GM06990 (cell line): ENCODE data around the gene PBX2.

Experiments
- DNase-seq: peaks from one replicate; pipeline ENCODE4 v3.0.0-alpha.2; 2011; ENCODE audit not compliant: insufficient read length; ENCODE audit errors: extremely low read depth
- H3K27me3 ChIP-seq: replicated peaks from 2 replicates; pipeline ENCODE4 v1.6.0; 2011; ENCODE audit warnings: low read length; ENCODE audit not compliant: control insufficient read depth, insufficient read depth
- H3K36me3 ChIP-seq: 2 replicates; pipeline ENCODE4 v1.5.1; 2011; ENCODE audit warnings: low read length; ENCODE audit not compliant: control insufficient read depth, insufficient read depth
- H3K4me3 ChIP-seq: replicated peaks from 2 replicates; pipeline ENCODE4 v1.5.1; 2011; ENCODE audit warnings: low read depth, mild to moderate bottlenecking, control low read depth, low read length
- TF ChIP-seq, protein P1 (sequence below): IDR thresholded peaks from 2 replicates; pipeline ENCODE4 v1.5.1; 2011; ENCODE audit warnings: low read length, control low read depth, mild to moderate bottlenecking, inconsistent platforms; ENCODE audit not compliant: insufficient read depth, poor library complexity, severe bottlenecking

PBX2 gene

GRCh38 chr6:32210191-32210601 is 20.2 kb upstream of the PBX2 start:
- TF ChIP-seq, protein P1, sequence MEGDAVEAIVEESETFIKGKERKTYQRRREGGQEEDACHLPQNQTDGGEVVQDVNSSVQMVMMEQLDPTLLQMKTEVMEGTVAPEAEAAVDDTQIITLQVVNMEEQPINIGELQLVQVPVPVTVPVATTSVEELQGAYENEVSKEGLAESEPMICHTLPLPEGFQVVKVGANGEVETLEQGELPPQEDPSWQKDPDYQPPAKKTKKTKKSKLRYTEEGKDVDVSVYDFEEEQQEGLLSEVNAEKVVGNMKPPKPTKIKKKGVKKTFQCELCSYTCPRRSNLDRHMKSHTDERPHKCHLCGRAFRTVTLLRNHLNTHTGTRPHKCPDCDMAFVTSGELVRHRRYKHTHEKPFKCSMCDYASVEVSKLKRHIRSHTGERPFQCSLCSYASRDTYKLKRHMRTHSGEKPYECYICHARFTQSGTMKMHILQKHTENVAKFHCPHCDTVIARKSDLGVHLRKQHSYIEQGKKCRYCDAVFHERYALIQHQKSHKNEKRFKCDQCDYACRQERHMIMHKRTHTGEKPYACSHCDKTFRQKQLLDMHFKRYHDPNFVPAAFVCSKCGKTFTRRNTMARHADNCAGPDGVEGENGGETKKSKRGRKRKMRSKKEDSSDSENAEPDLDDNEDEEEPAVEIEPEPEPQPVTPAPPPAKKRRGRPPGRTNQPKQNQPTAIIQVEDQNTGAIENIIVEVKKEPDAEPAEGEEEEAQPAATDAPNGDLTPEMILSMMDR, result no peak
- Histone ChIP-seq H3K36me3 (no peaks in the 10 kb centered on the region), H3K27me3 (no peaks in the 10 kb centered on the region; the same call in 1 of the 2 replicates), H3K4me3 (no peak overlapping the region)
- DNase-seq, result no peak

DNA sequence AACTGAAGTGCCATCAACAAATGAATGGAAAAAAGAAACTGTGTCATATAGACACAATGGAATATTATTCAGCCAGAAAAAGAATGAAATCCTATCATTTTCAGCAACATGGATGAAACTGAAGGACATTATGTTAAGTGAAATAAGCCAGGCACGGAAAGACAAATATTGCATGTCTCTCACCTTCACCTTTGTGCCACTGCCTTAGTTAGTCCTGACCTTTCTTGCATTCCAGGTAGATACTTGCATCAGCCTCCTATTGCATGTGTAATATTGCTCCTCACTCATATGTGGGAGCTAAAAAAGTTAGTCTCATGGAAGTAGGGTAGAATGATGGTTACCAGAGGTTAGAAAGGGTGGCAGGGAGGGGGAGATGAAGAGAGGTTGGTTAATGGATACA is 19.0 kb upstream of the PBX2 start:
- no peaks in the 10 kb centered on the region for H3K36me3 ChIP-seq
- H3K4me3 ChIP-seq, result no peak overlapping the region
- no peaks in the 10 kb centered on the region; the same call in 1 of the 2 replicates for H3K27me3 ChIP-seq
- no peak for DNase-seq
- TF ChIP-seq, protein P1, result no peak

DNA sequence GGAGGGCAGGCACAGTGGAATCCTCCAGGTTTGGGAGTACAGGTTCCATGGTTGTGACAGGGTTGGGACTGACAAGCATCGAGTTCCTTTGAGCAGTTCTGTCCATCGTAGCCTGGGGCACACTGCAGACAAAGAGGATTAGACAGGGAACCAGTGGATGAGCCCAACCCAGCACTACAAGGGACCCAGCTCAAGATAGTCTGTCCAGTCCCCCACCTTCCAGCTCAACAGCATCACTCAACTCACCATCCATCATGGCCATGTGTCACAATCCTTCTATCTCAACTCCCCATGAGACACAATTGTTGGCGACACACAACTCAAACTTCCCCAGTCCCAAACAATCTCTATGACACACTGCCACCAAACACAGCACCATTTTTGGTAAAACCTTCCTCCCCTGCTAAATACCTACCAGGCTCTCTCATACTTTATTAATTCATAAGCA is 14.3 kb upstream of the PBX2 start:
- Histone ChIP-seq H3K36me3 (no peaks in the 10 kb centered on the region), H3K27me3 (no peaks in the 10 kb centered on the region; the same call in 1 of the 2 replicates), H3K4me3 (no peak overlapping the region)
- TF ChIP-seq, protein P1, result no peak
- DNase-seq, result no peak

DNA sequence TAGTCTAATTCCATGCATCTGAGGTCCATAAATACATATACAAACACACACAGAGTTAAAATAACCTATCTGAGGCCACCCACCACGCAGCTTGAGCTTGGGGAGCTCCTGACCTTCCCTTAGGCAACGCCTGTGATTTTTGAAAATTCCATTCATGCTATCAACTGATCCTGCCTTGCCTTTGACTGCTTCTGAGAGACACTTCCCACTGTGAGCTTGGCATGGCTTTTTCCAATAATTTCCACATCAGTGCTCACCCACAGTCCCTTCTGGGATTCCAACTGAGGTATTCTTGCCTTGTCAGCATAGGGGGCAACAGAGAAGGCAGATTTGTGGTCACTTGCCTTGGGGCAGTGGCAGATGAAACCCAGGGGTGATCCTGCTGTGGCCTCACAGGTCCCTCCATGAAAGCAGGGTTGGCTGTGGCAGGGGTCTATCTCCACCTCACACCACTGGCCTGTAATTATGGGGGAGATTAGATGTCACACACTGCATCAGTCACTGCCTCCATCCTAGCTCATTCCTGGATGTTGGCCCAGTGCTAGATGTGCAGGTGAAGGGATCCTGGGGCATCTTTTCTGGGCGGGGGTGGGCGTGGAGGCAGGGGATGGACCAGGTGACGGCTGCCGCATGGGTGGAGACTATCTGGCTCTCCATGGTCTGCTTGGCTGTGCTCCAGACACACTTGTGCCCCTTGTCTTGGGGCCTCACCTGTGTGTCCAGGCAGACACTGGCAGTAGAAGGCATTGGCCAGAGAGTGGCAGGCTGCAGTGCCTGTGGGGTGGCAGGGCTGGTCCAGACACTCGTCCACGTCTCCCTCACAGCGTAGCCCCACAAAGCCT is 13.6 kb upstream of the PBX2 start:
- Histone ChIP-seq H3K4me3 (no peak overlapping the region), H3K27me3 (no peaks in the 10 kb centered on the region; the same call in 1 of the 2 replicates), H3K36me3 (no peaks in the 10 kb centered on the region)
- TF ChIP-seq, protein P1, result no peak
- no peak for DNase-seq

- no peaks in the 10 kb centered on the region for H3K36me3 ChIP-seq
- TF ChIP-seq, protein P1, result no peak
- H3K4me3 ChIP-seq, result no peak overlapping the region
- H3K27me3 ChIP-seq, result no peaks in the 10 kb centered on the region; the same call in 1 of the 2 replicates
- DNase-seq, result no peak
These were observed 12.2 kb upstream of the PBX2 start for GRCh38 chr6:32202186-32202585.
